ENCODE measurements around the gene PM20D2. TPM values are rescaled to one million over a fixed set of nuclear protein-coding genes. Genes with fewer than 3 reads are reported as not detected.

The PM20D2 gene
- total and polyA plus RNA-seq, 2 of the 13 experiments (the other 11 are each of a cell fraction or from before 2014, with no cell fraction given), result 13.3 to 26.3 TPM

DNA sequence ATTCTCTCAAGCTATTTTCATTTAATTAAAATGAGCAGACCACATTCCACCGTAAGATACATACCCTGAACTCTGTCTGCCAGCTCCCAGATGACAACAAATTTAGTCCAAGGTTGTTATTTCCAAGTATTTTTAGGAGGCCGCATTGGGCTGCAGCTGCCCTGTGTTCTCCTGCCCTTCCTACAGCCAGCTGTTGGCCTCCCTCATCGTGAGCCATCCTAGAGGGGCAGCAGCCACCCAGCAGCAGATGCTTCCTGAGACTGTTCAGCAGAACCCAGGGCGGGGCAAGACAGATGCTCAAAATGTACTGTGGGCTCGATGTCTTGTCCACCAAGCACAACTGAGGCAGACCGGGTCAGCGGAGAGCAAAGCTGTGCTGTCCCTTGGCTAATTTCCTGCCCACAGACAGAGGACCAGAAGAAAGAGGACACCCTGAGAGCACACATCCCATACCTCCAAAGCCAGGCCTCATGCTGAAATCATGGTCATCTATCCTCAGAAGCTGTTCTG, 54.9 kb downstream of the PM20D2 start (continued):
- TF ChIP-seq, protein P1, sequence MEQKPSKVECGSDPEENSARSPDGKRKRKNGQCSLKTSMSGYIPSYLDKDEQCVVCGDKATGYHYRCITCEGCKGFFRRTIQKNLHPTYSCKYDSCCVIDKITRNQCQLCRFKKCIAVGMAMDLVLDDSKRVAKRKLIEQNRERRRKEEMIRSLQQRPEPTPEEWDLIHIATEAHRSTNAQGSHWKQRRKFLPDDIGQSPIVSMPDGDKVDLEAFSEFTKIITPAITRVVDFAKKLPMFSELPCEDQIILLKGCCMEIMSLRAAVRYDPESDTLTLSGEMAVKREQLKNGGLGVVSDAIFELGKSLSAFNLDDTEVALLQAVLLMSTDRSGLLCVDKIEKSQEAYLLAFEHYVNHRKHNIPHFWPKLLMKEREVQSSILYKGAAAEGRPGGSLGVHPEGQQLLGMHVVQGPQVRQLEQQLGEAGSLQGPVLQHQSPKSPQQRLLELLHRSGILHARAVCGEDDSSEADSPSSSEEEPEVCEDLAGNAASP (CRISPR knock-in tag; IDR thresholded peaks at IDR 0.05; ENCODE audit: borderline replicate concordance), result no peak
- TF ChIP-seq, protein P2, sequence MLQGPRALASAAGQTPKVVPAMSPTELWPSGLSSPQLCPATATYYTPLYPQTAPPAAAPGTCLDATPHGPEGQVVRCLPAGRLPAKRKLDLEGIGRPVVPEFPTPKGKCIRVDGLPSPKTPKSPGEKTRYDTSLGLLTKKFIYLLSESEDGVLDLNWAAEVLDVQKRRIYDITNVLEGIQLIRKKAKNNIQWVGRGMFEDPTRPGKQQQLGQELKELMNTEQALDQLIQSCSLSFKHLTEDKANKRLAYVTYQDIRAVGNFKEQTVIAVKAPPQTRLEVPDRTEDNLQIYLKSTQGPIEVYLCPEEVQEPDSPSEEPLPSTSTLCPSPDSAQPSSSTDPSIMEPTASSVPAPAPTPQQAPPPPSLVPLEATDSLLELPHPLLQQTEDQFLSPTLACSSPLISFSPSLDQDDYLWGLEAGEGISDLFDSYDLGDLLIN (CRISPR knock-in tag; IDR thresholded peaks at IDR 0.05; ENCODE audit: borderline replicate concordance), result no peak
- TF ChIP-seq KLF12 (CRISPR knock-in tag; IDR thresholded peaks at IDR 0.05; ENCODE audit: borderline replicate concordance) (no peak), ZNF282 (IDR thresholded peaks at IDR 0.05; ENCODE audit: partially characterized antibody) (no peak), PHB2 (IDR thresholded peaks at IDR 0.05; ENCODE audit: partially characterized antibody) (no peak)
- TF ChIP-seq, protein P3, sequence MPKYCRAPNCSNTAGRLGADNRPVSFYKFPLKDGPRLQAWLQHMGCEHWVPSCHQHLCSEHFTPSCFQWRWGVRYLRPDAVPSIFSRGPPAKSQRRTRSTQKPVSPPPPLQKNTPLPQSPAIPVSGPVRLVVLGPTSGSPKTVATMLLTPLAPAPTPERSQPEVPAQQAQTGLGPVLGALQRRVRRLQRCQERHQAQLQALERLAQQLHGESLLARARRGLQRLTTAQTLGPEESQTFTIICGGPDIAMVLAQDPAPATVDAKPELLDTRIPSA (CRISPR knock-in tag; IDR thresholded peaks at IDR 0.05; ENCODE audit: borderline replicate concordance), result no peak

DNA sequence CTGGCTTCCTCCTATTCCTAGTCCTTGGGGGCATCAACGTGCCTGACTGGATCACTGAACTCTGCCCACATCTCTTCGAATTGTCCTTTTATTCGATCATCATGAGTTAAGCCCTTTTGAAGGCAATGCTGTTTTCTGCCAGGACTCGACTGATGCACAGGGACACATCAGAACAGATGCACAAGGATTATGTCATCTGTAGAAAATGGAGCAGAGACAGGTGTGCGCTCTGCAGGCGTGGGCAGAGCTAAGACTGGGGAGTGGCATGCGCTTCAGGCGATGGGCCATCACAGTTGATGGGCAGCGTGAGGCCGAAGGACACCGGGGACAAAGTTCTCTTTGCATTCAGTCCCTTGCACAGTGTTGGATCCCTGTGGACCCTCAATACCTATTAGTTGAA, 58.2 kb downstream of the PM20D2 start:
- BruUV-seq (replicated peaks), result no TSS peak
- no peak overlapping the region for H3K9ac ChIP-seq (ENCODE audit: insufficient read depth, low read depth, low read length)
- H3K9me3 ChIP-seq (ENCODE audit: low read length), result no peaks in the 10 kb centered on the region
- no peaks in the 10 kb centered on the region for H3K27me3 ChIP-seq (ENCODE audit: control insufficient read depth in 1 of 2, insufficient read depth in 2 of 2, low read length in 2 of 2)
- intact Hi-C loops (cut with micrococcal nuclease; ENCODE audit: unreplicated experiment) (no loop called here), in situ Hi-C loops (cut with HindIII; ENCODE audit: extremely low pct_ligation_motif_present, low pct_unique_long_range_greater_than_20kb) (no loop called here)
- no peaks in the 10 kb centered on the region for H4K20me1 ChIP-seq (ENCODE audit: insufficient read depth, low read length)
- FAIRE-seq, result no peak
- H3K4me3 ChIP-seq (replicated peaks in 1 of 3; ENCODE audit: insufficient read depth in 1 of 3, low read depth in 2 of 3, low read length in 3 of 3), result no peak overlapping the region
- DNase-seq (ENCODE audit: low spot score), result no peak
- no peaks in the 10 kb centered on the region for H3K4me1 ChIP-seq (ENCODE audit: insufficient read depth, low read length)
- H3K36me3 ChIP-seq (replicated peaks in 1 of 2; ENCODE audit: control insufficient read depth in 1 of 2, insufficient read depth in 2 of 2, low read length in 2 of 2), result no peaks in the 10 kb centered on the region
- H3K27ac ChIP-seq (ENCODE audit: extremely low read length, insufficient read depth, low read length), result no peak overlapping the region
- POLR2A ChIA-PET, result no interaction called here
- H2AFZ ChIP-seq (ENCODE audit: low read length), result no peak overlapping the region
- H3K79me2 ChIP-seq (ENCODE audit: insufficient read depth, low read length), result no peaks in the 10 kb centered on the region
- CTCF ChIA-PET (ENCODE audit: low intra/inter-chr PET ratio, low total read pairs), result no interaction called here
- no peak overlapping the region for H3K4me2 ChIP-seq (ENCODE audit: low read depth, low read length)
- ATAC-seq, result no peak
- 38% methylated on average over 11 of the region's 11 CpGs for WGBS (ENCODE audit: low lambda C conversion rate)
- TF ChIP-seq, protein P4, sequence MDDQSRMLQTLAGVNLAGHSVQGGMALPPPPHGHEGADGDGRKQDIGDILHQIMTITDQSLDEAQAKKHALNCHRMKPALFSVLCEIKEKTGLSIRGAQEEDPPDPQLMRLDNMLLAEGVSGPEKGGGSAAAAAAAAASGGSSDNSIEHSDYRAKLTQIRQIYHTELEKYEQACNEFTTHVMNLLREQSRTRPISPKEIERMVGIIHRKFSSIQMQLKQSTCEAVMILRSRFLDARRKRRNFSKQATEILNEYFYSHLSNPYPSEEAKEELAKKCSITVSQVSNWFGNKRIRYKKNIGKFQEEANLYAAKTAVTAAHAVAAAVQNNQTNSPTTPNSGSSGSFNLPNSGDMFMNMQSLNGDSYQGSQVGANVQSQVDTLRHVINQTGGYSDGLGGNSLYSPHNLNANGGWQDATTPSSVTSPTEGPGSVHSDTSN (CRISPR knock-in tag; IDR thresholded peaks at IDR 0.05; ENCODE audit: borderline replicate concordance), result no peak
- TF ChIP-seq GATAD1 (CRISPR knock-in tag; IDR thresholded peaks at IDR 0.05) (no peak), ZNF644 (CRISPR knock-in tag; IDR thresholded peaks at IDR 0.05; ENCODE audit: low read depth) (no peak), GZF1 (CRISPR knock-in tag; IDR thresholded peaks at IDR 0.05) (no peak), ZNF780A (CRISPR knock-in tag; IDR thresholded peaks at IDR 0.05) (no peak), SMC3 (IDR thresholded peaks at IDR 0.05; ENCODE audit: low read length) (no peak)
- TF ChIP-seq, protein P5, sequence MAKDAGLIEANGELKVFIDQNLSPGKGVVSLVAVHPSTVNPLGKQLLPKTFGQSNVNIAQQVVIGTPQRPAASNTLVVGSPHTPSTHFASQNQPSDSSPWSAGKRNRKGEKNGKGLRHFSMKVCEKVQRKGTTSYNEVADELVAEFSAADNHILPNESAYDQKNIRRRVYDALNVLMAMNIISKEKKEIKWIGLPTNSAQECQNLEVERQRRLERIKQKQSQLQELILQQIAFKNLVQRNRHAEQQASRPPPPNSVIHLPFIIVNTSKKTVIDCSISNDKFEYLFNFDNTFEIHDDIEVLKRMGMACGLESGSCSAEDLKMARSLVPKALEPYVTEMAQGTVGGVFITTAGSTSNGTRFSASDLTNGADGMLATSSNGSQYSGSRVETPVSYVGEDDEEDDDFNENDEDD (CRISPR knock-in tag; IDR thresholded peaks at IDR 0.05; ENCODE audit: borderline replicate concordance), result no peak
- TF ChIP-seq, protein P6, sequence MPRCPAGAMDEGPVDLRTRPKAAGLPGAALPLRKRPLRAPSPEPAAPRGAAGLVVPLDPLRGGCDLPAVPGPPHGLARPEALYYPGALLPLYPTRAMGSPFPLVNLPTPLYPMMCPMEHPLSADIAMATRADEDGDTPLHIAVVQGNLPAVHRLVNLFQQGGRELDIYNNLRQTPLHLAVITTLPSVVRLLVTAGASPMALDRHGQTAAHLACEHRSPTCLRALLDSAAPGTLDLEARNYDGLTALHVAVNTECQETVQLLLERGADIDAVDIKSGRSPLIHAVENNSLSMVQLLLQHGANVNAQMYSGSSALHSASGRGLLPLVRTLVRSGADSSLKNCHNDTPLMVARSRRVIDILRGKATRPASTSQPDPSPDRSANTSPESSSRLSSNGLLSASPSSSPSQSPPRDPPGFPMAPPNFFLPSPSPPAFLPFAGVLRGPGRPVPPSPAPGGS (CRISPR knock-in tag; IDR thresholded peaks at IDR 0.05), result no peak
- TF ChIP-seq, protein P7, sequence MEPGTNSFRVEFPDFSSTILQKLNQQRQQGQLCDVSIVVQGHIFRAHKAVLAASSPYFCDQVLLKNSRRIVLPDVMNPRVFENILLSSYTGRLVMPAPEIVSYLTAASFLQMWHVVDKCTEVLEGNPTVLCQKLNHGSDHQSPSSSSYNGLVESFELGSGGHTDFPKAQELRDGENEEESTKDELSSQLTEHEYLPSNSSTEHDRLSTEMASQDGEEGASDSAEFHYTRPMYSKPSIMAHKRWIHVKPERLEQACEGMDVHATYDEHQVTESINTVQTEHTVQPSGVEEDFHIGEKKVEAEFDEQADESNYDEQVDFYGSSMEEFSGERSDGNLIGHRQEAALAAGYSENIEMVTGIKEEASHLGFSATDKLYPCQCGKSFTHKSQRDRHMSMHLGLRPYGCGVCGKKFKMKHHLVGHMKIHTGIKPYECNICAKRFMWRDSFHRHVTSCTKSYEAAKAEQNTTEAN (CRISPR knock-in tag; conservative IDR thresholded peaks at IDR 0.05), result no peak

All from HepG2 (cell line).